GM12872 (cell line): ENCODE measurements around the gene FNDC11.

Source experiments
- TF ChIP-seq, protein P1 (sequence below): IDR thresholded peaks from 3 replicates; pipeline ENCODE4 v1.5.1; 2011; ENCODE audit warnings: low read depth, mild to moderate bottlenecking, low read length, moderate library complexity; ENCODE audit not compliant: insufficient read depth

The FNDC11 gene

DNA sequence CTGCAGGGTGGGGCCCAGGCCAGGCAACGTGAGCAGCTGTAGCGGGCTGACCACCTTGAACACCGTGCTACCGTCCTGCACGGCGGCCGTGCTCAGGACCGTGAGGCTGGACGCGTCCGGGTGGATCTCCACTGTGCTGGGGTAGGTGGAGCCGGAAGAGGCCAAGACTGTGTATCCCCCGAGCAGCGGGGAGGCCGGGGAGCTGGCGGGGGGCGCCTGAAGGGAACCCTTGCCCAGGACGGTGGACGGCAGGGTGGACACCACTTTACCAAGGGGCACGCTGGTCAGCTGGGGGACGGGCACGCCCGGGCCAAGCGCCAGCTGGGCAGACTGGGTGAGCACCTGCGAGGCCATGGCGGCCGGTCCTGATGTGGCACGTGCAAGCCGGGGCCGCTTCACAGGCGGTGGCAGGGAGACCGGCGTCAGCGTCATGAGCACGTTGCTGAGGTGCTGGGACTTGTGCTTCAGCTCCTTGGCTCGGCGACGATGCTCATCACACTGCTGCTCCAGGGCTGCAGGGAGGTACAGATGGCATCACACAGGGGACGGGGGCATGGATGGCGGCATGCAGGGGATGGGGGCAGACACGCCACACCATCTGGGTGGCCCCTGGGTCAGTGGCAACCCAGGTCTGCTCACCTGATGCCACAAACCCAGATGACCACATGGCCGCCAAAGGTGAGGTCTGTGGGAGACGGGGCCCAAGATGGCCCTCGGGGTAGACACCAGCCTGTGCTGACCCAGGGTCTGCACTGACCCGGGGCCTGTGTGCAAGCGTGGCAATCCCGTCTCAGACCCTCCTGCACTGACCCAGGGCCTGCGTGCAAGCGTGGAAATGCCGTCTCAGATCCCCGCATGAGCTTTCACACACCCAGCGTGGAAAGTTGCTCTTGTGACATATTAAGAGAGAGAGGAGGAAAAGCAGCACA, 36.5 kb downstream of the FNDC11 start:
- TF ChIP-seq, protein P1, sequence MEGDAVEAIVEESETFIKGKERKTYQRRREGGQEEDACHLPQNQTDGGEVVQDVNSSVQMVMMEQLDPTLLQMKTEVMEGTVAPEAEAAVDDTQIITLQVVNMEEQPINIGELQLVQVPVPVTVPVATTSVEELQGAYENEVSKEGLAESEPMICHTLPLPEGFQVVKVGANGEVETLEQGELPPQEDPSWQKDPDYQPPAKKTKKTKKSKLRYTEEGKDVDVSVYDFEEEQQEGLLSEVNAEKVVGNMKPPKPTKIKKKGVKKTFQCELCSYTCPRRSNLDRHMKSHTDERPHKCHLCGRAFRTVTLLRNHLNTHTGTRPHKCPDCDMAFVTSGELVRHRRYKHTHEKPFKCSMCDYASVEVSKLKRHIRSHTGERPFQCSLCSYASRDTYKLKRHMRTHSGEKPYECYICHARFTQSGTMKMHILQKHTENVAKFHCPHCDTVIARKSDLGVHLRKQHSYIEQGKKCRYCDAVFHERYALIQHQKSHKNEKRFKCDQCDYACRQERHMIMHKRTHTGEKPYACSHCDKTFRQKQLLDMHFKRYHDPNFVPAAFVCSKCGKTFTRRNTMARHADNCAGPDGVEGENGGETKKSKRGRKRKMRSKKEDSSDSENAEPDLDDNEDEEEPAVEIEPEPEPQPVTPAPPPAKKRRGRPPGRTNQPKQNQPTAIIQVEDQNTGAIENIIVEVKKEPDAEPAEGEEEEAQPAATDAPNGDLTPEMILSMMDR, result no peak

DNA sequence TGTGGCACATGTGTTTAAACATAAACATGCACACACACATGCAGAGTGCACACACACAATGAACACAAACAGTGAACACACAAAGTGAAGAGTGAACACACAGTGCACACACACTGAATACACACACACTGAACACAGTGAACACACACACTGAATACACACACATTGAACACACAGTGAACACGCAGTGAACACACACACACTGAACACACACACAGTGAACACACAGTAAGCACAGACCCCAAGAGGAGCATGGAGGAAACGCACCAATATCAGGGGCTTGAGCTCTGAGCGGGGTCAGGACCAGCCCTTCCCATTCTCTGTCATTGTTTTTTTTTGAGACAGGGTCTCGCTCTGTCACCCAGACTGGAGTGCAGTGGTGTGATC, 37.2 kb downstream of the FNDC11 start:
- TF ChIP-seq, protein P1, result no peak

DNA sequence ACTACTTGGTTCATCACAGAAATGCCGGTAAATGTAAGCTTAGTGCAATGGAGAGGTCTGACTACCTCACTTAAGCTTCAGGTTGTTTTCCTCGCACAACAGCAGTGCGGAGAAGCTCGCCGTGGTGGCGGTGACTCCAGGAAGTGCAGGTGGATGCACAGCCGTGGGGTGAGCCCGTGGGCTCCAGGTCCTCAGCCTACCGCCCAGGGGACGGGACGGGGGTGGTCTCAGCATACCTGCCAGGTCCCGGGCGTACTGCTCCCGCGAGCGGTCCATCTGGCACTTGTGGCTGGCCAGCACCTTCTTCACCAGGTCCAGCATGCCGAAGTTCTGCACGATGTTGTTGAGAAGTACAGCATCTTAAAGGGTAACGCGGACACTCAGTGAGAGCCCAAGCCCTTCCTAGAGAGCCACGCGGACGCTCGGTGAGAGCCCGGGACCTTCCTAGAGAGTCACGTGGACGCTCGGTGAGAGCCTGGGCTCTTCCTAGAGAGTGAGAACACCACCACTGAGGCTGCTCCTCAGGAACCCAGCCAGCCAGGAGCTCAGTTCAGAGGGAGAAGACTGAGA, 37.9 kb downstream of the FNDC11 start:
- TF ChIP-seq, protein P1, result no peak

DNA sequence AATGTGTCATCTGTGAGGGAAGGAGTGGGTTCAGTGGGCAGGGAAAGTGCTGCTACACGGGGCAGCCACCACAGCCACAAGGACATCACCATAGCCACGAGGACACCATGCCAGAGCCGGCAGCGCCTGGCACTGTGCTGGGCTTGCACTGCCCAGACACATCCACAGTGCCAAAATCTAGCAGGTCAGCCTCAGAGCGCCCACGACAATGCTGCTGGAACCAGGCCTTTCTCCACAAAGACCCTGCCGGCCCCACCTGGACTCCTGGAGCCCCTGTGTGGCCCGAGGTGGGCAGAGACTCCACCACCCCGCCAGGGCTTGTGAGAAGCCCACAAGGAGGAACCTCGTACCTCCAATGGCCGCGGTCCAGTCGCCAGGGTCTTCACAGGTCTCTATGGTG, 38.7 kb downstream of the FNDC11 start:
- TF ChIP-seq, protein P1, result no peak

DNA sequence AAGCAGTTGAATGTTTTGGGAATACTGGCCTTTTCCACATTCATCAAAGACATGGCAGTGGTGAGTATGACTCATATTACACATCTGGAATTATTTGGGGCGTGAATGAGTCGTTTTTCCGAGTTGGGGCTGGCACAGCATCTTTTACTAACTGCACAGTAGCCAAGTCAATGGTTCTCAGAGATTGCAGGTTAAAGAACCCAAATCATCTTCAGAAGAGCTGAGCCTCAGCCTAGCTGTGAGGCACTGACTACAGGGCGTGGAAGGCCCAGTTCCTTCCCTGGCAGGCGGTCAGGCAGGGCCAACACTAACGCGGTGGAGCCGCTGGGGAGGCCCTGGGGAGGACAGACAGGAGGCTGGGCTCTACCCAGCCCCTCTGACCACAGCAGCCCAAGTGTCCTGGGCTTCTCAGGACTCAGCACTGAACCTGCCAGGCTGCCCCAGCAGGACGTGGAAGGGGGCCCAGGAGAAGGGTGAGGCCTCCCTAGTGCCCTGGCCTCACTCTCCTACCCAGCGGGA, 40.1 kb downstream of the FNDC11 start:
- TF ChIP-seq, protein P1, result no peak

DNA sequence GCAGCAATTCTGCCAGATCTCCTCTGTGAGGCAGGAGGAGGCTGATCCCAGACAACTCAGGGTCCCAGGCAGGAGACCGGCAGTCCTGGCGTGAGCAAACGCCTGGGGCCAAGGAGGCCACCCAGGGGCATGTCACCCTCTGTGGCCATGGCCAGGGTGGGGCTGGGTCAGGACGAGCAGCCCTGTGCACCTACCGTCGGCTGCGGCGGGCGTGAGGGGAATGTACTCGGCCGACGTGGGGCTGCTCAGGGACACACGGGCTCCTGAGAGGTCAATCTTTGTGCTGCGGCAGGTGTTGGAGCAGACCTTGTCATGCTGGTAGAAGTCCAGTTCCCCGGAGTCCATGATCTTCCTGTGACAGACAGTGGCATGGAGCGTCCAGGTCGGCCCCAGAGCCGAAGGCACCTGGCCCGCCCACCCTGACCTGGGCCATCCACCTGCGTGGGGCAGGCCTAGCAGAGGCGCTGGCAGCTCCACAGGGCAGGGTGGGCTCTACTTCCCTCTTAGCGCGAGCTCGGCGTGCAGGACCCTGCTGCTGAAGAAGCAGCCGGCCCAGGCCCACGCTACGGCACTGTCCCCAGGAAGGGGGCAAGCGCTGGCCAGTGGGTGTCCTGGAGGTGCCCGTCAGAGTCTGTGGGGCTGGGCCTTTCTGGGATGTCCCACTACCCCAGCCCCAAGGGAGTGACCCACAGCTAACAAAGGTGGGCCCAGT, 41.6 kb downstream of the FNDC11 start:
- TF ChIP-seq, protein P1, result no peak

DNA sequence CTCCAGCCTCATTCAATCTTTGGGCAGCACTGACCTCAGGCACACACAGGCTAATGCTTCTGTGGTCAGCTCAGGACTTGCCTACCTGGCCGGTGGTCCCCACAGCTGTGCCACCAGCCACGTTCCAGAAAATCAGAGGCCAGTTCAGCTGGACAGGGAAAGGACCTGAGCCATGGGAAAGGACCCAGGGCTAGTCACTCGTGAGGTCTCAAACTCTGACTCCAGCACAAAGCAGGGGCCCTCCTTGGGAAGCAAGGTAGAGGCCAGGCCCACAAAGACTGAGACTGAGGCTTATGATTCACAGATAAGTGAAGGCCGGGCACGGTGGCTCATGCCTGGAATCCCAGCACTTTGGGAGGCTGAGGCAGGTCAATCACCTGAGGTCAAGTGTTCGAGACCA, 42.5 kb downstream of the FNDC11 start:
- TF ChIP-seq, protein P1, result no peak
